Activated effector memory CD4-positive, alpha-beta T cell treated with Interleukin-2 at 50 U/mL for 16 hours (primary cell): ENCODE results near the gene KRTAP2-1.
"Not testable (repeated sequence)": the region's sequence is repeated elsewhere in the genome, so short reads cannot be mapped to it uniquely, and the experiment has no call there.

Experiments used
- DNase-seq: peaks from one replicate; pipeline ENCODE4 v3.0.0-alpha.2; 2020

The KRTAP2-1 gene

GRCh38 chr17:41046735-41047465, at the start of gene KRTAP2-1:
KRTAP2-1 (minus strand) TSS chr17:41047316; CDS start chr17:41047267, 49 bp downstream.
- DNase-seq, result not testable (repeated sequence)

- DNase-seq, result no peak
Observed at GRCh38 chr17:41096055-41096454, 48.9 kb upstream of the KRTAP2-1 start.

GRCh38 chr17:41088760-41089352, 41.7 kb upstream of the KRTAP2-1 start:
- not testable (repeated sequence) for DNase-seq

- DNase-seq, result not testable (repeated sequence)
Observed at GRCh38 chr17:41084100-41084856, 37.2 kb upstream of the KRTAP2-1 start, which contains the start of gene KRTAP4-7. KRTAP4-7 (plus strand) TSS chr17:41084150; CDS start chr17:41084207, 57 bp downstream.

GRCh38 chr17:41083427-41083826, 36.3 kb upstream of the KRTAP2-1 start:
- DNase-seq, result not testable (repeated sequence)

GRCh38 chr17:41082626-41083025, 35.5 kb upstream of the KRTAP2-1 start:
- no peak for DNase-seq

GRCh38 chr17:41076788-41077187, 29.7 kb upstream of the KRTAP2-1 start:
- no peak for DNase-seq

GRCh38 chr17:41073676-41074075, 26.6 kb upstream of the KRTAP2-1 start:
- DNase-seq, result no peak

GRCh38 chr17:41071606-41072360, 24.7 kb upstream of the KRTAP2-1 start:
- no peak for DNase-seq

GRCh38 chr17:41069031-41069430, 21.9 kb upstream of the KRTAP2-1 start:
- DNase-seq, result no peak

- no peak for DNase-seq
Observed at GRCh38 chr17:41067281-41067680, 20.2 kb upstream of the KRTAP2-1 start.

GRCh38 chr17:41065829-41066624, 18.9 kb upstream of the KRTAP2-1 start, which contains the start of gene KRTAP2-4:
KRTAP2-4 (minus strand) TSS chr17:41065879; CDS start chr17:41065845, 34 bp downstream.
- DNase-seq, result no peak

GRCh38 chr17:41065016-41065689, 18.0 kb upstream of the KRTAP2-1 start:
- not testable (repeated sequence) for DNase-seq

GRCh38 chr17:41064301-41064700, 17.2 kb upstream of the KRTAP2-1 start:
- no peak for DNase-seq

- no peak for DNase-seq
Observed at GRCh38 chr17:41063449-41063848, 16.3 kb upstream of the KRTAP2-1 start.

GRCh38 chr17:41061964-41062363, 14.8 kb upstream of the KRTAP2-1 start:
- DNase-seq, result no peak

GRCh38 chr17:41060052-41060604, 13.0 kb upstream of the KRTAP2-1 start, which contains the start of gene KRTAP2-3:
KRTAP2-3 (minus strand) TSS chr17:41060114; CDS start chr17:41060050, 64 bp downstream.
- no peak for DNase-seq

GRCh38 chr17:41059276-41060051, 12.3 kb upstream of the KRTAP2-1 start:
- not testable (repeated sequence) for DNase-seq

- DNase-seq, result no peak
Observed at GRCh38 chr17:41058741-41059140, 11.6 kb upstream of the KRTAP2-1 start.

GRCh38 chr17:41057547-41057946, 10.4 kb upstream of the KRTAP2-1 start:
- DNase-seq, result no peak
